GM12878 (cell line): ENCODE data around the gene FOXF1. TPM values are rescaled to one million over a fixed set of nuclear protein-coding genes. Genes with fewer than 3 reads are reported as not detected.

Experiments
- ATAC-seq: fragments of 200-7000 bp; cut with Tn5 transposase; 3 replicates; pipeline ENCODE4 v1.9.1; 2020; ENCODE audit warnings: mild to moderate bottlenecking, moderate library complexity
- BruUV-seq: library from RNA; stranded (reverse); fragments of 400-500 nt; replicated peaks from 2 replicates; lab custom pipeline; 2021; lab: Mats Ljungman, UMichigan
- CTCF ChIA-PET: fragments of 300-600 bp; sonication (Branson Sonifier 250); formaldehyde crosslinking; extraction: SDS; loops from one replicate; lab custom pipeline; 2021; ENCODE audit warnings: inconsistent platforms; lab: Yijun Ruan, JAX
- POLR2A ChIA-PET: fragments of 350-600 bp; formaldehyde crosslinking; extraction: SDS; loops from one replicate; lab custom pipeline; 2021; ENCODE audit warnings: inconsistent platforms; lab: Charles Lee
- RAD21 ChIA-PET: fragments of 300-600 bp; sonication (Branson Sonifier 250); formaldehyde crosslinking; loops from one replicate; lab custom pipeline; 2023; ENCODE audit warnings: antibody characterized with exemption; ENCODE audit not compliant: unreplicated experiment; lab: Charles Lee
- SMC1A ChIA-PET: fragments of 300-600 bp; sonication (Branson Sonifier 250); formaldehyde crosslinking; loops from one replicate; lab custom pipeline; 2023; ENCODE audit not compliant: unreplicated experiment, uncharacterized antibody; lab: Charles Lee
- DNase-seq: peaks from one replicate; pipeline ENCODE4 v3.0.0-alpha.2; 2011; ENCODE audit warnings: low read depth, low spot score
- FAIRE-seq: peaks from 3 replicates; lab custom pipeline; 2011; peaks lifted over from hg19 to GRCh38; lab: Jason Lieb, UNC
- H2AFZ ChIP-seq: 2 replicates; pipeline ENCODE4 v1.6.0; 2011; ENCODE audit warnings: low read depth, low read length, control low read depth; ENCODE audit not compliant: control insufficient read depth
- H3K27ac ChIP-seq: 2 replicates; pipeline ENCODE4 v1.5.1; 2011; ENCODE audit warnings: control low read depth; ENCODE audit not compliant: control insufficient read depth, insufficient read depth
- H3K27me3 ChIP-seq, 2 experiments: replicated peaks in 1 of 2; 2 replicates each; pipeline versions ENCODE4 v1.6.0 to v1.6.1; 2011; ENCODE audit warnings: low read length in 1 of 2; ENCODE audit not compliant: control insufficient read depth in 2 of 2, insufficient read depth in 2 of 2
- H3K36me3 ChIP-seq, 2 experiments: 2 replicates each; pipeline ENCODE4 v1.5.1; 2011; ENCODE audit warnings: low read length in 1 of 2; ENCODE audit not compliant: control insufficient read depth in 2 of 2, insufficient read depth in 2 of 2
- H3K4me1 ChIP-seq: 2 replicates; pipeline ENCODE4 v1.6.1; 2011; ENCODE audit warnings: mild to moderate bottlenecking, low read length, moderate library complexity, mixed read lengths; ENCODE audit not compliant: control insufficient read depth, insufficient read depth
- H3K4me2 ChIP-seq: 2 replicates; pipeline ENCODE4 v1.6.0; 2011; ENCODE audit warnings: control low read depth; ENCODE audit not compliant: control insufficient read depth, insufficient read depth
- H3K4me3 ChIP-seq: fragments of 200-600 bp; sonication (generic); 2 replicates; pipeline ENCODE4 v1.5.1; 2016
- H3K79me2 ChIP-seq: 2 replicates; pipeline ENCODE4 v1.6.0; 2011; ENCODE audit warnings: low read length; ENCODE audit not compliant: control insufficient read depth, insufficient read depth
- H3K9ac ChIP-seq: 2 replicates; pipeline ENCODE4 v1.8.0; 2011; ENCODE audit warnings: low read length, control low read depth, mixed read lengths; ENCODE audit not compliant: control insufficient read depth, insufficient read depth
- H3K9me3 ChIP-seq: replicated peaks from 3 replicates; pipeline ENCODE4 v1.5.1; 2011; ENCODE audit warnings: mild to moderate bottlenecking, low read length; ENCODE audit not compliant: control insufficient read depth, insufficient read depth
- H4K20me1 ChIP-seq: 2 replicates; pipeline ENCODE4 v1.6.0; 2011; ENCODE audit not compliant: control insufficient read depth, insufficient read depth
- E4F1 ChIP-seq: fragments of 450-650 bp; IDR thresholded peaks from 2 replicates; pipeline ENCODE4 v1.6.1; 2018; ENCODE audit warnings: borderline replicate concordance, mild to moderate bottlenecking; ENCODE audit not compliant: partially characterized antibody
- FOS ChIP-seq: IDR thresholded peaks from 3 replicates; pipeline ENCODE4 v1.6.1; 2011; ENCODE audit warnings: borderline replicate concordance; ENCODE audit not compliant: insufficient read length; ENCODE audit errors: extremely low read depth
- MEF2A ChIP-seq: IDR thresholded peaks from 2 replicates; pipeline ENCODE4 v1.6.1; 2011; ENCODE audit warnings: low read depth, mild to moderate bottlenecking, low read length, moderate library complexity; ENCODE audit not compliant: insufficient read depth
- SIX5 ChIP-seq: IDR thresholded peaks from 2 replicates; pipeline ENCODE4 v1.6.1; 2011; ENCODE audit warnings: mild to moderate bottlenecking, low read depth, low read length, moderate library complexity; ENCODE audit not compliant: severe bottlenecking
- SPI1 ChIP-seq: IDR thresholded peaks from 2 replicates; pipeline ENCODE4 v1.6.1; 2011; ENCODE audit warnings: low read depth, mild to moderate bottlenecking, low read length, moderate library complexity, borderline replicate concordance; ENCODE audit not compliant: insufficient read depth
- SUZ12 ChIP-seq: fragments of 200-600 bp; sonication (generic); IDR thresholded peaks from one replicate; pipeline ENCODE4 v1.6.1; 2018; ENCODE audit warnings: antibody characterized with exemption, mild to moderate bottlenecking; ENCODE audit not compliant: unreplicated experiment
- WGBS: methylation state at CpG from one replicate; pipeline ENCODE4 v1.1.6; 2016; ENCODE audit warnings: low lambda C conversion rate; ENCODE audit not compliant: insufficient replicate concordance, insufficient coverage; ENCODE audit errors: missing lambda C conversion rate; 5-methylcytosine and 5-hydroxymethylcytosine counted together
- in situ Hi-C: fragments of 300-500 bp; cut with MboI; formaldehyde crosslinking; loops from 9 replicates; pipeline ENCODE4 v1.14.3; 2018; ENCODE audit warnings: mixed read lengths
- intact Hi-C: fragments of 100-400 bp; cut with micrococcal nuclease; formaldehyde crosslinking; loops from one replicate; pipeline ENCODE4 v1.14.2; 2022; ENCODE audit not compliant: unreplicated experiment
- polyA plus RNA-seq, 11 experiments: library from polyadenylated mRNA; depleted of rRNA in 4 of 11; unstranded in 6 of 11; stranded (reverse) in 5 of 11; fragments of >200 nt; fragmentation: Nextera tagmentation in 4 of 11; fragmentation: Illumina TruSeq in 1 of 11; extraction: Ambion mirVana in 4 of 11; extraction: Trizol in 1 of 11; gene quantifications; 1 replicate in 1 of 11; 2 replicates in 10 of 11; pipeline versions ENCODE4 v1.2.1 to v1.2.3, GENCODE V29; 2011 to 2016; ENCODE audit warnings: inconsistent platforms in 2 of 11, missing spikeins in 2 of 11, low read depth in 1 of 11
- total RNA-seq, 4 experiments: library from RNA; depleted of rRNA in 3 of 4; stranded (reverse); fragments of >200 nt in 3 of 4; fragmentation: Illumina TruSeq in 1 of 4; extraction: Trizol in 1 of 4; gene quantifications; 2 replicates each; pipeline versions ENCODE4 v1.2.1 to v1.2.3, GENCODE V29; 2013 to 2021
- TF ChIP-seq, protein P1 (sequence below): IDR thresholded peaks from 2 replicates; pipeline ENCODE4 v1.6.1; 2011; ENCODE audit warnings: borderline replicate concordance, low read depth, mild to moderate bottlenecking, moderate library complexity, mixed read lengths, low read length; ENCODE audit not compliant: insufficient read depth; ENCODE audit errors: extremely low read length

FOXF1 gene
- total and polyA plus RNA-seq, 10 of the 15 experiments (the other 5 are each of a cell fraction or from before 2014, with no cell fraction given): 0.01 TPM; not detected in 9

DNA sequence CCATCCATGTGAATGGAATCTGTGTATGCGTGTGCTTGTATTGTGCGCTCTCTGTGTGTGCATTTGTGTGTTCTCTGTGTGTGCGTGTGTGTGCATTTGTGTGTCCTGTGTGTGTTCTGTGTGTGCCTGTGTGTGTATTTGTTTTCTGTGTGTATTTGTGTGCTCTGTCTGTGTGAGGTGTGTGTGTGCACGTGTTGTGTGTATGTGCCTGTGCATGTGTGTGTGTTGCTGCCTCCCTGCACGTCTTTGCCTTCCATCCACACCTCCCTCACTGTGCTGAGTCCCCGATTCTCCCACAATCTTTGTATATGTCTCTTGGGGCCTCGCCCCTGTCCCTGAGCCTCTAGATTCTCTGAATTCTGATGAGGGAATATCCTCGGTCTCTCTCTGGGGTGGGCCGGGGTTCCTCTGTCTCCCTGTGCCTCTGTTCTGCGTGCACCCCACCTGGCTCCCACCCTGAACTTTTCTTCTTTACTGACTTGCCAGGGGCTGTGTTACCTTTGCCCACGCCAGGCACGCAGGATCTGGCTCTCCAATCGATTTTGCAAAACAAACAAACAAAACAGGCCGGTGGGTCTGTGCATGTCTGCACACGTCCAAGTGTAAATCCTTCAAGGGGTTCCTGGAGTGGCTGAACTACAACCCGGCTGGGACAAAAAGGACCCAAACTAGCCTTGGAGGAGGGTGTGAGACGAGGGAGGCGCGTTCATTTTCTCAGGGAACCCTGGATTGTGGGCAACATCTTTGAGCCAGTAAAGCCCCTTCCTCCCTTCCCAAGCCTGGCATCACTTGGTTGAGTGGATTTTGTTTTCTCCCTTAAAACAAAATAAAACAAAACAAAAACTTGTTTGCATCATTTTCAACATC is 8.1 kb upstream of the FOXF1 start (continued):
- no peak for TF ChIP-seq E4F1

GRCh38 chr16:86502856-86503748 is 7.2 kb upstream of the FOXF1 start:
- H3K9ac ChIP-seq: no peak overlapping the region
- CTCF ChIA-PET: no interaction called here
- no peak overlapping the region for H3K27ac ChIP-seq
- no TSS peak for BruUV-seq
- no peak for ATAC-seq
- POLR2A ChIA-PET: interaction anchor here (0.7 kb wide), 1 partner anchor 34 kb away, joined by 6 read pairs; no protein-coding TSS in a partner anchor
- no peak overlapping the region for H3K4me2 ChIP-seq
- no peaks in the 10 kb centered on the region for H3K9me3 ChIP-seq
- 17% methylated on average over 22 of the region's 22 CpGs for WGBS
- SMC1A ChIA-PET: no interaction called here
- no peaks in the 10 kb centered on the region for H3K36me3 ChIP-seq
- intact Hi-C loops: no loop called here
- no peak for DNase-seq
- H3K4me1 ChIP-seq: no peaks in the 10 kb centered on the region
- no peaks in the 10 kb centered on the region for H3K79me2 ChIP-seq
- no peak for FAIRE-seq
- H2AFZ ChIP-seq: no peak overlapping the region
- H3K27me3 ChIP-seq: peaks cover 31 to 45% of the 10 kb centered on the region in 2 experiments
- TF ChIP-seq FOS: no peak
- no peak for TF ChIP-seq SUZ12
- TF ChIP-seq MEF2A: no peak
- no peak for TF ChIP-seq SPI1
- TF ChIP-seq, protein P1, sequence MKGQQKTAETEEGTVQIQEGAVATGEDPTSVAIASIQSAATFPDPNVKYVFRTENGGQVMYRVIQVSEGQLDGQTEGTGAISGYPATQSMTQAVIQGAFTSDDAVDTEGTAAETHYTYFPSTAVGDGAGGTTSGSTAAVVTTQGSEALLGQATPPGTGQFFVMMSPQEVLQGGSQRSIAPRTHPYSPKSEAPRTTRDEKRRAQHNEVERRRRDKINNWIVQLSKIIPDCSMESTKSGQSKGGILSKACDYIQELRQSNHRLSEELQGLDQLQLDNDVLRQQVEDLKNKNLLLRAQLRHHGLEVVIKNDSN: no peak
- TF ChIP-seq SIX5: no peak
- no peaks in the 10 kb centered on the region; the same call in 1 of the 2 replicates for H4K20me1 ChIP-seq
- no peak overlapping the region for H3K4me3 ChIP-seq
- RAD21 ChIA-PET: no interaction called here
- in situ Hi-C loops: no loop called here
